ES-I3 (cell line): ENCODE measurements around the gene DENND10.
"Not testable (repeated sequence)": the region's sequence is repeated elsewhere in the genome, so short reads cannot be mapped to it uniquely, and the experiment has no call there.

Experiments used
- H3K36me3 ChIP-seq: 2 replicates; pipeline ENCODE4 v1.6.1; 2013; ENCODE audit warnings: mild to moderate bottlenecking, low read length, control low read depth, moderate library complexity; ENCODE audit not compliant: insufficient read depth
- H3K4me1 ChIP-seq: 2 replicates; pipeline ENCODE4 v1.6.1; 2013; ENCODE audit warnings: mild to moderate bottlenecking, control low read depth, low read length; ENCODE audit not compliant: insufficient read depth
- H3K9ac ChIP-seq: 2 replicates; pipeline ENCODE4 v1.6.1; 2013; ENCODE audit warnings: low read depth, mild to moderate bottlenecking, low read length, moderate library complexity
- H3K9me3 ChIP-seq: 2 replicates; pipeline ENCODE4 v1.6.1; 2013; ENCODE audit warnings: mild to moderate bottlenecking, low read length, moderate library complexity; ENCODE audit not compliant: control insufficient read depth, insufficient read depth

Gene DENND10

GRCh38 chr10:119161680-119162451 is 58.0 kb downstream of the DENND10 start:
- Histone ChIP-seq H3K4me1 (no peaks in the 10 kb centered on the region; the same call in 1 of the 2 replicates), H3K36me3 (peaks cover 5% of the 10 kb centered on the region; the same call in 1 of the 2 replicates), H3K9ac (no peak overlapping the region), H3K9me3 (no peaks in the 10 kb centered on the region)

GRCh38 chr10:119162452-119163092 is 58.7 kb downstream of the DENND10 start:
- Histone ChIP-seq H3K4me1 (no peaks in the 10 kb centered on the region; the same call in 1 of the 2 replicates), H3K9ac (no peak overlapping the region), H3K9me3 (no peaks in the 10 kb centered on the region), H3K36me3 (peaks cover 5% of the 10 kb centered on the region; the same call in 1 of the 2 replicates)

GRCh38 chr10:119165171-119166117 is 61.5 kb downstream of the DENND10 start, which contains the start of gene SFXN4:
TSS of gene SFXN4 (minus strand) at chr10:119165714. CDS start at chr10:119165647, 67 bp downstream.
- Histone ChIP-seq H3K9me3 (no peaks in the 10 kb centered on the region), H3K4me1 (no peaks in the 10 kb centered on the region; the same call in 1 of the 2 replicates), H3K9ac (peak within 1 kb of the TSS; percentile 78), H3K36me3 (peaks cover 12% of the 10 kb centered on the region)

GRCh38 chr10:119166118-119166500 is 62.2 kb downstream of the DENND10 start:
- H3K9me3 ChIP-seq, result no peaks in the 10 kb centered on the region

GRCh38 chr10:119166564-119166963 is 62.7 kb downstream of the DENND10 start:
- Histone ChIP-seq H3K36me3 (peaks cover 12% of the 10 kb centered on the region), H3K9me3 (no peaks in the 10 kb centered on the region), H3K9ac (peak overlapping the region; percentile 78; the same call in 1 of the 2 replicates), H3K4me1 (no peaks in the 10 kb centered on the region; the same call in 1 of the 2 replicates)

More at GRCh38 chr10:119166118-119166500, 62.2 kb downstream of the DENND10 start:
- Histone ChIP-seq H3K36me3 (peaks cover 12% of the 10 kb centered on the region), H3K9ac (peak overlapping the region; percentile 78), H3K4me1 (no peaks in the 10 kb centered on the region; the same call in 1 of the 2 replicates)

- H3K9ac ChIP-seq, result no peak overlapping the region
- H3K4me1 ChIP-seq, result no peaks in the 10 kb centered on the region; the same call in 1 of the 2 replicates
- peaks cover 12% of the 10 kb centered on the region for H3K36me3 ChIP-seq
- no peaks in the 10 kb centered on the region for H3K9me3 ChIP-seq
Observed at GRCh38 chr10:119167041-119167440, 63.1 kb downstream of the DENND10 start.

- Histone ChIP-seq H3K4me1 (no peaks in the 10 kb centered on the region), H3K36me3 (peaks cover 28% of the 10 kb centered on the region), H3K9me3 (no peaks in the 10 kb centered on the region), H3K9ac (no peak overlapping the region)
Observed at GRCh38 chr10:119174109-119174508, 70.2 kb downstream of the DENND10 start.

GRCh38 chr10:119176166-119176565 is 72.3 kb downstream of the DENND10 start:
- Histone ChIP-seq H3K36me3 (peaks cover 21% of the 10 kb centered on the region), H3K9me3 (no peaks in the 10 kb centered on the region)

GRCh38 chr10:119177708-119178371 is 73.9 kb downstream of the DENND10 start:
- Histone ChIP-seq H3K9me3 (no peaks in the 10 kb centered on the region), H3K4me1 (no peaks in the 10 kb centered on the region), H3K9ac (peak overlapping the region; percentile 81), H3K36me3 (peaks cover 17% of the 10 kb centered on the region)

More at GRCh38 chr10:119176166-119176565, 72.3 kb downstream of the DENND10 start:
- Histone ChIP-seq H3K4me1 (no peaks in the 10 kb centered on the region), H3K9ac (no peak overlapping the region)

- Histone ChIP-seq H3K4me1 (no peaks in the 10 kb centered on the region), H3K9me3 (no peaks in the 10 kb centered on the region), H3K9ac (peak within 1 kb of the TSS; percentile 81), H3K36me3 (peaks cover 16% of the 10 kb centered on the region)
Observed at GRCh38 chr10:119178372-119179119, 74.6 kb downstream of the DENND10 start, which contains the start of gene PRDX3. TSS of gene PRDX3 (minus strand) at chr10:119178812. CDS start at chr10:119178790, 22 bp downstream.

GRCh38 chr10:119180850-119181400 is 77.0 kb downstream of the DENND10 start:
- H3K9me3 ChIP-seq, H3K4me1 ChIP-seq, H3K36me3 ChIP-seq, H3K9ac ChIP-seq: not testable (repeated sequence)

GRCh38 chr10:119183664-119184412 is 79.9 kb downstream of the DENND10 start:
- Histone ChIP-seq H3K4me1 (no peaks in the 10 kb centered on the region), H3K9ac (no peak overlapping the region), H3K9me3 (no peaks in the 10 kb centered on the region), H3K36me3 (no peaks in the 10 kb centered on the region)
